LoVo (cell line): ENCODE measurements around the gene GRAMD1A.
"Not testable (repeated sequence)": the region's sequence is repeated elsewhere in the genome, so short reads cannot be mapped to it uniquely, and the experiment has no call there.

ENCODE experiments used
- DNase-seq: peaks from one replicate; pipeline ENCODE4 v3.0.0-alpha.2; 2016; ENCODE audit warnings: low spot score

GRAMD1A gene

DNA sequence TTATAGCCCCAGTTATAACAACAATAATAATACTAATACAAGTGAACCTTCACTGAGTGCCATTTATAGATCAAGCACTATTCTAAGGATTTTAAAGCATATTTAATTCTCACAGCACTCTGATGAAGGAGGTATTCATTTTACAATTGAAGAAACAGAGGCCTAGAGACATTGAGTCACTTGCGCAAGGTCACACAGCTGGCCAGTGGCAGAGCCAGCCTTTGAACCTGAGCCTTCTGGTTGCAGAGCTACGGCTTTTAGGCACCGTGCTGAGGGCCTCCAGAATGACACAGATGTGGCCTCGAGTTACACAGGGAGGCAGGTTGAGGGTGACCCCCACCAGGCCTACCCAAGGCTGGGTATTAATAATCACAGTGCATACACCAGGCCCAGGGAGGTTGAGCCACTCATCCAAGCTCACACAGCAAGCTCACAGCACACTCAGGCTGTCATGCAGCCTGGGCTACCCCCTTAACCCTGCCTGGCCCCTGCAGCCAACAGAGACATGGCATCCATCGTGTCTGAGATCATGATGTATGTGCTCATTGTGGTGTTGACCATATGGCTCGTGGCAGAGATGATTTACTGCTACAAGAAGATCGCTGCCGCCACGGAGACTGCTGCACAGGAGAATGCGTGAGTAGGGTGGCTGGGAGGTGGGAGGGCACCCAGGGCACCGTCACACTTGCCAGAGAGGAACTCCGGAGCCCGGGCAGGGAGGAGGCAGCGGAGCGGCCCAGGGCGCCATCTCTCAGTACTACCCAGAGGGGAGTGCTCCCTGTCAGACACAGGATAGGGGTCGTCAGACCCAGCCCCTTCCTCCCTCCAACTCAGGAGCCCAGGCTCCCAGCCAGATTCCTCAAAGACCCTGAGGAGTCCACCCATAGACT, 38.7 kb downstream of the GRAMD1A start:
- no peak for DNase-seq

DNA sequence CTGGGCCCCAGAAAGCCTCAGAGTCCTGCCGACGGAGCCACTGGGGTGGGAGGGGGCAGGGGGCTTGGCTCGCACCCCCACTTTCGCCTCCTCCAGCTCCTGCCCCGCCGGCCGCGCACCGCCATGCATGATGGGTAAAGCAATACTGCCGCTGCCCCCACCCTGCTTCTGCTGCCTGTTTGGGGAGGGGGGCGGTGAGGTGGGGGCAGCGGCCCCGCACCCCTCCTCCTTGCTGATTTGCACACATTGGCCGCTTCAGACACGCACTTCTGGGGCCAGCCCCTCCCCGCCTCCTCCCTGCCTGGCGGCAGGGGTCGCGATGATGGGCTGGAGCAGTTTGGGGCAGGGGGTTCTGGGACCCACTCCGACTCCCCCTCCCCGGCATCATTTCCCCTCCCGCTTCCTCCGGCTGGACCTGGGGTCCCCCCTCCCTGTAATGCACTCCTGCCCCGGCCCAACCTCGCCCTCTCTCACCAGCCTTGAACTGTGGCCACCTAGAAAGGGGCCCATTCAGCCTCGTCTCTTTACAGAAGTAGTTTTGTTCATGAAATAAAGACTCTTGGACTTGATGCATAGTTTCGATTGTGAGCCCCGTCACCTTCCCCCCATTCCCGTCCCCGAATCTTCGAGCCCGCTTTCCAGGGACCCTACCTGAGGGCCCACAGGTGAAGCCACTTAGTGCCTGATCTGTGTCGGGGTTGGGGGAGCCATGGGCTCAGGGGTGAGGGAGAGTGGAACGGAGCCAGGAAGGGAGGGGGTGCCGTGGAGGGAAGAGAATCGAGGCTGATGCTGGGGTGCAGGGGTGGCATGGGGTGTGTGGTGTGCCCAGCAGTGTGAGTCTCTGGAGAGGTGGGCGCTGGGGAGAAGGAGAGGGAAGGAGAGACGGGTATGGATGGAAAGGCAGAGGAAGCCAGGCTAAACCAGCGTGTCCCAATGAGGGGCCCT, 40.0 kb downstream of the GRAMD1A start:
- DNase-seq: no peak

DNA sequence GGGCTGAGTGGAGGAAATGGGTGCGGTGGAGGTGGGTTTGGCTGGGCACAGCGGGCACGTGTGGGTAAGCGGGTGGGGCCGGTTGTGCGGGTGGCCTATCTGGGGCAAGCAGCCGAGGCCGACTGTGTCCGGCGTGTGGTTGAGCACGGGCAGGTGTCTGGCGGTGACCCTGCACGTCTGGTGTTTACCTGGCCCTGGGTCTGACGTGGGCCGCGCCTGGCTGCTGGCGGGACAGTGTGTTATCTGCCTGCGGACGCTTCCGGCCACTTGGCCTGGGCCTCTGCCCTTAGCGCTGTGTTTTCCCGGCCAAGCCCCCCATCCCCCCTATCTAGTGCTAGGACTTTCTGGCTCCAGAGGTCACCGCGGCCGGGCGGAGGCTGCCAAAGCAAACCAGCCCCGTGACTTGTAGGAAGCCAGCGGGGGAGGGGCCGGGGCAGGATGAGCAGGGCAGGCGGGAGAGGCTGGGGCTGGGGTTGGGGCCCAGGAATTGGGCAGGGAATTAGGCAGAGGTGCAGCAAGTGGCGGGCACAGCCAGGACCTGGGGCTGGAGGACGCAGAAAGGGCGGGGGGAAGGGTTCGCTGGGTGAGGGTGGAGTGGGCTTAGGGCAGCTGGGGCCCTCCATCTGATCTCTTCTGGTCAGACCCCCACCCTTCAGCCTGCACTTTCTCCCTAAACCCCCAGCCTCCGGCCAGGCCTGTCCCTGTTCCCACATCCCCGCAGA, 40.9 kb downstream of the GRAMD1A start:
- no peak for DNase-seq

DNA sequence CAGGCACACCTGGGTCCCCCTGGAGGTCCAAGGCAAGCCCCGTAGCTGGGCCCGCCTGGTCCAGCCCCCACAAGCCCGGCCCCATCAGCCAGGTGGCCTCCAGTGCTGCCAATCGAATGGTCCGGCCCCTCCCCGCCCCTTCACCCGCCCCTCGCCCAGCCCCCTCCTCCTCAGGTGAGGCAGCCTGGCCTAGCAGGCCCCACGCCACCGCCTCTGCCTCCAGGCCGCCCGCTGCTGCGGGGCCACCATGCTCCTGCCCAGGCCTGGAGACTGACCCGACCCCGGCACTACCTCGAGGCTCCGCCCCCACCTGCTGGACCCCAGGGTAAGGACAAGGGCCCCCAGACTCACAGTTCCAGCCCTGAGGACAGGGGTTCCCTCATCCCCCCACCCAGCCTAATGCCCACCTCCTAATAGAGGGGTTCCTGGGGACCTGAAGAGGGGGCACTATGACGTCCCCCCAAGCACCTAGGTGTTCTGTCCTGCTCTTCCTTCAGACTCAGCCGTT, 41.5 kb downstream of the GRAMD1A start, which contains the start of gene HPN:
Gene HPN (plus strand): TSS at position 174 of the 508 bp plus-strand sequence. CDS start 786 bp downstream, outside the sequence.
- no peak for DNase-seq

DNA sequence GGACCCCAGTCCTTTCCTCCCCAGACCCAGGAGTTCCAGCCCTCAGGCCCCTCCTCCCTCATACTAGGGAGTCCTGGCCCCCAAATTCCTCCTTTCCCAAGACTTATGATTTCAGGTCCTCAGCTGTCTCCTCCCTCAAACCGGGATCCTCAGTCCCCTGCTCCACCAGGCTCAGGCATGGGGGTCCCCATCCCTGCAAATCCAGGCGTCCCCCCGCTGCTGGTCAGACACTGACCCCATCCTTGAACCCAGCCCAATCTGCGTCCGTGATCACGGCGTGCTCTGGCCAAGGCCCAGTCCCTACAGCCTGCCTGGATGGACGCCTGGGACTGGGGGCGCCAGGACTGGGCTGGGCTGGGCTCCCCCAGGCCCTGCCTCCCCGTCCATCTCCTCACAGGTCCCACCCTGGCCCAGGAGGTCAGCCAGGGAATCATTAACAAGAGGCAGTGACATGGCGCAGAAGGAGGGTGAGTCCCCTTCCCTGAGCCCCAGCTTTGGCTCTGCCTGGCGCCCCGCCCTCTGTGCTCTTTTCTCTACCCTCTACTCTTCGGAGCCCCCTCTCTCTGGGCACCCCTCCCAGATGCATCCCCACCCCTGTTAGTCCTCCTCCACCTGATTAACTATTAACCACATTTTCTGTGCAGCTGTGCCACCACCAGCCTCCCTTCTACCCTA, 42.1 kb downstream of the GRAMD1A start:
- no peak for DNase-seq

DNA sequence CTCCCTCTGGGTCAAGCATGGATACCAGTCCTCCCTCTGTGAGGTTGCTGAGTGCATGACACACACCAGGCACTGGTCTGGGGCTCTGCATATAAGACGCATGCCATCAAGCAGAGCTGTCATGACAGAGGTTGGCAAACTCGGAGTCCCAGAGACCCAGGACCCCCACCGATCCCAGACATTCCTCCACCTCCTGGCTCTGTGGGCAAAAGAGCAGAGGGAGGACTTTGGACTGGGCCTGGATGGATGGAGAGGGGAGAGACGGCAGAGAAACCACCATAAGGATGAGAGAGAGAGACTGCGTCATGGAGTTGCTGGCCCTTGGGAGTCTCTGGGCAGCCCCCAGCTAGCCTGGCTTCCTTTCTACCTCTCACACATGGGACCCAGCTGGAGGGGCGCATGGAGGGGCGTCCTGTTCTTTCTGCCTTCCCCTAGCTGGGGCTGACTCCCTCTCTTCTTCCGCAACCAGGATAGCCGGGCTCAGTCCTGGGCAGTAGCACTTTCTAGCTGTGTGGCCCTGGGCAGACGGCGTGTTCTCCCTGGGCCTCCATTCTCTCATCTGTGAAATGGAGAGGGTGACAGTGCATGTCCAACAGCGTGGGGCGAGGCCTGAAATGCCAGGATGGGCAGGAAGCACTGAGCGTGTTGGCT, 43.0 kb downstream of the GRAMD1A start:
- no peak for DNase-seq

DNA sequence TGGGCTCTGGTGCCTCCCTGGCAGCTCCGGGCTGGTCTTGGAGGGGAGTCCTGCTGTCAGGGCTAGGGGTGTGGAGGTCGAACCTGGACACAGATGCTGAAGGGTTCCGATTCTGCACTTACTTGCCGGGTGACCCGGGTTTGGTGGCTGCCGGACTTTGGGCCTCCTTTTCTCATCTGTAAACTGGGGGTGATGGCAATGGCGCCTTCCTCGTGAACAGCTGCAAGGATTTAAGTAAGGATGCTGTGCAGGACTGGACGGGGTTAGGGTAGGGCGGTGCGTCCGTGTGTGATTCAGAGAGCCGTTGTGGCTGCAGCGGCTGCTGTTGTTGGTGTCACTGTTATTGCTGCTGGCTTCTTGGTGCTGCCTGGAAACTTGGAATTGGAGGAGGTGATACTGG, 43.8 kb downstream of the GRAMD1A start:
- no peak for DNase-seq

DNA sequence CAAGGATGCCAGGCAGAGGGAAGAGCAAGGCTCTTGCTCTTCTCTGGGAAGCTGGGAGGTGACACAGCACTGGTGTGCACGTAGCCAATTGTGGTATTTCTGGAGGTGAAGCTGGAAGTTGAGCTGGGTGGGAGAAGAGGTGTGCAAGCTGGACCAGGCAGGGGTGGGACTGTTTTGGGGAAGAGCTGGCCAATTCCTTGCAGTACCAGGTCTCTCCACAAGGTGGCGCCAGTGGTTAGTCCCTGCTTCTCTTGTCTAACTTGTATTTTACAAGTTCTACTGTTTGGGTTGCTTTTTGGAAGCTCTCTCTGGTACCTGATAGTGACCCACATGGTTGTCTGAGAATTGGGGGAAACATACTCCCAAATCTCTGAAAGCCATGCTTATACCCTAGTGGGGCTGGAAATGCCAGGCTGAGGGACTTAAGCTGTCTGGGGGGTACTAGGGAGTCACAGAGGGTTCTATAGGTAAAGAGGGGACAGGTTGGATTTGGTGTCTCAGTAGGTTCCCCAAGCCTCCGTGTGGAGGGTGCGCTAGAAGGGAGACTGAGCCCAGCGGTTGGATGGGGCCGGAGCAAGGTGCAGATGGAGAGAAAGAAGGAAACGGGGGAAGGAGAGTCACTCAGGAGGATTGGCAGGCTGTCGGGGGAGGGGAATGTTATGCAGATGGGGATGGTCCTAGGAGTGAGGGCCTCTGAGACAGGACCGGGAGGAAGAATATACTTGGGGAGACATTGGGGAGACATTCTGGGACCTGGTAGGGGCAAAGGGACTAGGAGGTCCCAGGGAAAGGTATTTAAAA, 44.4 kb downstream of the GRAMD1A start:
- DNase-seq: peak; percentile 43

DNA sequence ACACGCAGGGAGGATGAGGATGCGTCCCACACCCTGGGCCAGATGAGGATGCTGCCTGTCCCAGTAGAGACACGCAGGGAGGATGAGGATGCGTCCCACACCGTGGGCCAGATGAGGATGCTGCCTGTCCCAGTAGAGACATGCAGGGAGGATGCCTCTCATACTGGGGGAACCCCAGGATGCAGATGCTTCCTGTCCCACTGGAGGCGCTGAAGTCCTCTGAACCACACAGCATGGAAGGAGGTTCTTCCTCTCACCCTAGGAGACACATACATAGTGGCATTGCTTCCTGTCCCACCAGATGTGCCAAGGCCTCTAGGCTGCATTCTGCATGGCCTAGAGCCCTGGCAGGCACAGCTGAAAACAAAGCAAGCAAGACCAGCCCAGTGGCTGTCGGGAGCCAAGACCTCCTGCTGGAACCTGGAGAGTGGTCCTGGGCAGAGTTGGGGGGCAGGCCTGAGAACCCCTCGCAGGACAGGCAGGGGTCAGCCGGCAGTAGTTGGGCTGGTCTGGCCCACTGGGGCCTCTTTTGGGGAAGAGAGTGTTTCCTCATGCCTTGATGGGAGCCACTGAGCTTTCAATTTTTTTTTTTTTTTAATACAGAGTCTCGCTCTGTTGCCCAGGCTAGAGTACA, 45.7 kb downstream of the GRAMD1A start:
- DNase-seq: no peak

DNA sequence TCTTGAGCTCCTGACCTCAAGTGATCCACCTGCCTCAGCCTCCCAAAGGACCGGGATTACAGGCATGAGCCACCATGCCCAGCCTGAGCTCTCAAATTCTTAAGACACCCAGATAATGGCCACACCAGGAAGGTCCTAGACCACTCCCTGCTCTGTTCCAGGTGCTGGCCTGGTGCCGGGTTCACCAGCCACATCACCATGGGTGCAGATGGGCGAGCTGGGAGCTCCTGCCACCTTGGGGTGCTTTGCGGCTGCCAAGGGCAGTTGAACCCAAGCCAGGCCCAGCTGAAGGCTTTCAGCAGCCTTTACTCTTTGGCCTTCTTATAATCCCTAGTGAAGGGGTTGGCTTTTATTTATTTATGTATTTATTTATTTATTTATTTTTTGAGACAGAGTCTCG, 46.3 kb downstream of the GRAMD1A start:
- no peak for DNase-seq

DNA sequence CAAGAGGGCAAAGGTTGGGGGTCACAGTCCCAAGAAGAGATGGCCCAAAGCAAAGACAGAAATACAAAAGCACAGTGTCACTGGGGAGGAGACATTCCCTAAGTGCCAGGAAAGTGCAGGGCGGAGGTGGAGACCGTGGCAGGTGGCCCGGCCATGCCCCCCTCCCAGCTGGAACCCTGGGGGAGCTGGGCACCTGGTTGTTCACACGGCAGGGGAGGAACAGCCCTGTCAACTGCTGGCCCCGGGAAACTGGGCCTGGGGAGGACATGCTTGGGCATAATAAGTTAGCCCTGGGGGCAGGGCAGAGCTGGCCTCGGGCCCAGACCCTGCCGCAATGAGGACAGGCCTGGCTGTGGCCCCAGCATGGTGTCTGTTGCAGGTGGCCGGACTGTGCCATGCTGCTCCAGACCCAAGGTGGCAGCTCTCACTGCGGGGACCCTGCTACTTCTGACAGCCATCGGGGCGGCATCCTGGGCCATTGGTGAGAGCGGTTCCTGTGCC, 48.8 kb downstream of the GRAMD1A start:
- DNase-seq: no peak

DNA sequence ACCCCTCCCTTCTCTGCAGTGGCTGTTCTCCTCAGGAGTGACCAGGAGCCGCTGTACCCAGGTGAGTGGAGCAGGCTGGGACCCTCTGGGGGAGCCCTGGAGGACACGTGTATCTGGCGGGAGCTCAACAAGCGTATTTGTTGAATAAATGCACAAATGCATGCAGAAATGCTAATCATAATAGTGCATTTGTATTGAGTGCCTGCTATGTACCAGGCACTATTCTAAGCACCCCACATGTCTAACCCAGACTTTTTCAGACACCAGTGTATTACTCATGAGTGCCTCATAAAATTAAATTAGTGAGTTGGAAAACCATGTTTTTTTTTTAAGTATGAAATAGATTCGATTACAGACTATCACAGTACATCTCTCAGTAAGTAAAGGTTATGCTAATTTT, 49.3 kb downstream of the GRAMD1A start:
- no peak for DNase-seq

DNA sequence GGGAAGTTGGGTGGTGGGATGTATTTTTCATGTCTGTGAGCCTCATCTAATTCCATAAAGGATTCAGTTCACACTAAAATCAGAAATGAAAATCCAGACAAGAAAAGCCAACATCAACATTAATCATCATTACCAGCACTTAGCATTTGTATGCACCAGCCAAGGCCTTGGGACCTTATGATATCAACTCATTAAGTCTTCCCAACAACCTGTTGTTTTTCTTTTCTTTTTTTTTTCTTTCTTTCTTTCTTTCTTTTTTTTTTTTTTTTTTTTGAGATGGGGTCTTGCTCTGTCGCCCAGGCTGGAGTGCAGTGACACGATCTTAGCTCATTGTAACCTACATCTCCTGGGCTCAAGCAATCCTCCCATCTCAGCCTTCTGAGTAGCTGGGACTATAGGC, 50.5 kb downstream of the GRAMD1A start:
- not testable (repeated sequence) for DNase-seq

DNA sequence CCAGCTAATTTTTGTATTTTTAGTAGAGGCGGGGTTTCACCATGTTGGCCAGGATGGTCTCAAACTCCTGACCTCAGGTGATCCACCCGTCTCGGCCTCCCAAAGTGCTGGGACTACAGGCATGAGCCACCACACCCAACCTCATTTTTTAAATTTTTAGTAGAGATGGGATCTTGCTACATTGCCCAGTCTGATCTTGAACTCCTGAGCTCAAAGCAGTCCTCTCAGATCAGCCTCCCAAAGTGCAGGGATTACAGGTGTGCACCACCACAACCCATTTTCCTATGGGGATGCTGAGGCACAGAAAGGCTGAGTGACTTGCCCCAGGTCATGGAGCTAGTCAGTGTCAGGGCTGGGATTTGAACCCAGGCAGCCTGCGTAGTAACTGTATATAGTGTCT, 51.1 kb downstream of the GRAMD1A start:
- DNase-seq: not testable (repeated sequence)

DNA sequence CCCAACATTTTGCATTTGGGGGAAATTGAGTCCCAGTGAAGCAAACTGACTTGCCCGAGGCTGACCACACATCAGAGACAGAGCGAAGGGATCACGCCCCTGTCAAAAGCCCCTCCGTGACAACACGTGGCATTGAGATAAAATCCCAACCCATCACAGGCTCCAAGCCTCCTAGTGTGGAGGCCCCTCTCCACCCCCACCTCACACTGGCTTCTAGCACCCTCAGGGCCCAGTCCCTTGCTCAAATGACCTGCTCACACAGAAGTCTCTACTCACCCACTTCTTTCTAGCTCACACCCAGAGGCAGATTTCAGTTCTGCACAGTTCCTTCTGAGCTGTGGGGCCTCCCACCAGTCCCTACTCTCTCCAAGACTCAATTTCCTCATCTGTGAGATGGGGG, 51.7 kb downstream of the GRAMD1A start:
- no peak for DNase-seq

DNA sequence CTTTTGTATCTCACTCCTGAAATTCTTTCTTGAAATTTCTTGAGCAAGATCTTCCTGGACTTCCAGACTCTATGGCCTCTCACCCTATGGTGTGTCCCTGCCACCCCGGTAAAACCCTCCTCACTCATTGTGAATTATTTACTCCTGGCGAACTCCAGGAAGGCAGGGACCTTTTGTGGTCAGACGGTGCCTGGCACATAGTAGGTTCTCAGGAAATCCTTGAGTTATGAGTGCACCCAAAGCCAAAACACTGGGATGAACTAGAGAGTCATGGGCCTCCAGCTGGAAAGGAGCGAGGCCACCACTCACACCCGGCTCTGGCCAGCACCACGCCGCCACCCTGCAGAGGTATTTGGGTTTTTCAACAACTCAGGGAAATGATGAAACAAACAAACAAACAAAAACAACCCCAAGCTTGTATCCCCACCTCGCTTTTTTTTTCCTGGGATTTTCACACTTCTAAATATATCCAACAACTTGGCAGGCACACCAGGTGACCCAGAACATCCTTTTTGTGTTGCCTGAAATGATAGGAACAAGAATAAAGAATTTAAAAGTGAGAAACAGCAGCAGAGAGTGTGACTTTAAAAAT, 52.6 kb downstream of the GRAMD1A start:
- DNase-seq: no peak

DNA sequence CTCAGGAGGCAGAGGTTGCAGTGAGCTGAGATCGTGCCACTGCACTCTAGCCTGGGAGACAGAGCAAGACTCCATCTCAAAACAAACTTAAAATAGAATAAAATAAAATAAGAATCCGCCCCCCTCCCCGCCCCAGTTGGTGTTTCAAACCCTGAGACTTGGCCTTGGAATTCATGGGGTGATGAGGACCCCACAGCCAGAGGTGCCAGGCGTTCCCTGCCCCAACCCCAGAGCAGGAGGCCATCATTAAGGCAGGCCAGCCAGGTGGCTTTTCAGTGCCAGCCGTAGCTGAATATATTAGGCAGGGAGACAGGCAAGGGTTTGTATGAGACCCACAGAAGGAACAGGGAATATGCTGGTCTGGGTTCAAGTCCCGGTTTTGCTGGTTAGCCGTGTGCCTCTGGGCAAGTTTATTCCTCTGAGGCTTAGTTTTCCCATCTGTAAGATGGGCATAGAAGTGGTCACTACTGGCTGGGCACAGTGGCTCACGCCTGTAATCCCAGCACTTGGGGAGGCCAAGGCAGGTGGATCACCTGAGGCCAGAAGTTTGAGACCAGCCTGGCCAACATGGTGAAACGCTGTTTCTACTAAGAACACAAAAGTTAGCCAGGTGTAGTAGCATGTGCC, 53.7 kb downstream of the GRAMD1A start:
- no peak for DNase-seq

DNA sequence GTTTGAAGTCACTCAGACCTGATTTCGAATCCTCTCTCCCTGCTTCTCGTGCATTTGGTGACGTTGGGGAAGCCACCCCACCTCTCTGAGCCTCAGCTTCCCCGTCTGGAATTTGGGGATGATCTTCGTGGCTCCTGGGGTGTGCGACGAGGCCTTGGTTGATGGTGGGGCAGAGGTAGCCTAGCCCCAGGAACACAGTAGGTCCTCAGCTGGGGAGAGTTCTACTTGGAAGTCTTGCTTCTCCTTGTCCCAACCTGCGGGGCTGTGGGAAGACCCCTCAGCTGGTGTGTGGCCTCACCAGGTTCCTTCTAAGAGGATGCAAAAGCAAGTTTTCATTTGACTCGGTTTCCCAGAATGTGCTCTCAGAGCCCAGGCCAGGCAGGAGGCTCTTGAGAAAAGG, 54.5 kb downstream of the GRAMD1A start:
- no peak for DNase-seq
